HepG2 (cell line): ENCODE measurements around the gene NKX1-1. TPM values are rescaled to one million over a fixed set of nuclear protein-coding genes. Genes with fewer than 3 reads are reported as not detected.

Experiments
- ATAC-seq: fragments of 200-7000 bp; cut with Tn5 transposase; 3 replicates; pipeline ENCODE4 v1.9.1; 2020; ENCODE audit warnings: mild to moderate bottlenecking, moderate library complexity
- BruUV-seq: library from RNA; stranded (reverse); fragments of 400-500 nt; replicated peaks from 2 replicates; lab custom pipeline; 2021; lab: Mats Ljungman, UMichigan
- CTCF ChIA-PET: fragments of 300-600 bp; formaldehyde crosslinking; extraction: SDS; loops from one replicate; lab custom pipeline; 2021; ENCODE audit warnings: low total read pairs, inconsistent platforms, low intra/inter-chr PET ratio; lab: Yijun Ruan, JAX
- POLR2A ChIA-PET: fragments of 350-600 bp; sonication (Branson Sonifier 250); formaldehyde crosslinking; loops from one replicate; lab custom pipeline; 2020; ENCODE audit warnings: antibody characterized with exemption, inconsistent platforms; lab: Yijun Ruan, JAX
- DNase-seq: peaks from one replicate; pipeline ENCODE4 v3.0.0-alpha.2; 2015; ENCODE audit warnings: low spot score
- FAIRE-seq: peaks from 3 replicates; lab custom pipeline; 2011; peaks lifted over from hg19 to GRCh38; lab: Jason Lieb, UNC
- H2AFZ ChIP-seq: one replicate; pipeline ENCODE4 v1.6.1; 2011; ENCODE audit warnings: low read length, inconsistent platforms
- H3K27ac ChIP-seq: fragments of 300-600 bp; 3 replicates; pipeline ENCODE4 v1.8.0; 2011; ENCODE audit warnings: mixed run types, mild to moderate bottlenecking, mixed read lengths, low read length, inconsistent platforms; ENCODE audit not compliant: insufficient read depth; ENCODE audit errors: extremely low read length
- H3K27me3 ChIP-seq, 2 experiments: fragments of 200-600 bp in 1 of 2; 2 replicates in 1 of 2; 3 replicates in 1 of 2; pipeline versions ENCODE4 v1.6.0 to v1.8.0; 2011; ENCODE audit warnings: low read length in 2 of 2, mild to moderate bottlenecking in 2 of 2, moderate library complexity in 2 of 2, inconsistent platforms in 1 of 2; ENCODE audit not compliant: insufficient read depth in 2 of 2, control insufficient read depth in 1 of 2
- H3K36me3 ChIP-seq, 2 experiments: fragments of 200-600 bp in 1 of 2; replicated peaks in 1 of 2; 2 replicates in 1 of 2; 3 replicates in 1 of 2; pipeline versions ENCODE4 v1.5.1 to v1.8.0; 2011; ENCODE audit warnings: low read length in 2 of 2, inconsistent platforms in 1 of 2; ENCODE audit not compliant: insufficient read depth in 2 of 2, control insufficient read depth in 1 of 2
- H3K4me1 ChIP-seq: 2 replicates; pipeline ENCODE4 v1.5.1; 2012; ENCODE audit warnings: low read length, inconsistent platforms; ENCODE audit not compliant: insufficient read depth
- H3K4me2 ChIP-seq: 2 replicates; pipeline ENCODE4 v1.6.0; 2011; ENCODE audit warnings: low read depth, low read length, inconsistent platforms
- H3K4me3 ChIP-seq, 3 experiments: fragments of 200-600 bp in 1 of 3; sonication (generic), shearing (Covaris generic) in 1 of 3; replicated peaks in 1 of 3; 2 replicates each; pipeline ENCODE4 v1.5.1; 2011 to 2016; ENCODE audit warnings: low read length in 3 of 3, inconsistent platforms in 2 of 3, low read depth in 2 of 3, mild to moderate bottlenecking in 2 of 3, control low read depth in 1 of 3, mixed read lengths in 1 of 3; ENCODE audit not compliant: insufficient read depth in 1 of 3
- H3K79me2 ChIP-seq: one replicate; pipeline ENCODE4 v1.6.1; 2011; ENCODE audit warnings: low read length, inconsistent platforms; ENCODE audit not compliant: insufficient read depth
- H3K9ac ChIP-seq: 2 replicates; pipeline ENCODE4 v1.6.0; 2011; ENCODE audit warnings: mild to moderate bottlenecking, low read depth, low read length, inconsistent platforms; ENCODE audit not compliant: insufficient read depth
- H3K9me3 ChIP-seq: 2 replicates; pipeline ENCODE4 v1.5.1; 2012; ENCODE audit warnings: mild to moderate bottlenecking, low read length
- H4K20me1 ChIP-seq: 2 replicates; pipeline ENCODE4 v1.6.0; 2011; ENCODE audit warnings: inconsistent platforms, mild to moderate bottlenecking, low read length, moderate library complexity; ENCODE audit not compliant: insufficient read depth
- HOXA3 ChIP-seq: sonication (generic); formaldehyde crosslinking; IDR thresholded peaks from 2 replicates; pipeline ENCODE4 v1.5.0; 2020; ENCODE audit warnings: missing genetic modification reagents
- ZBED4 ChIP-seq: sonication (generic); formaldehyde crosslinking; IDR thresholded peaks from 2 replicates; pipeline ENCODE4 v1.4.0; 2020; ENCODE audit warnings: missing genetic modification reagents, borderline replicate concordance
- ZBTB26 ChIP-seq: IDR thresholded peaks from 2 replicates; pipeline ENCODE4 v1.6.1; 2016; ENCODE audit warnings: missing compliant biosample characterization, missing genetic modification reagents, borderline replicate concordance
- ZNF260 ChIP-seq: sonication (generic); formaldehyde crosslinking; IDR thresholded peaks from 2 replicates; pipeline ENCODE4 v1.4.0; 2020; ENCODE audit warnings: missing genetic modification reagents, low read depth, mild to moderate bottlenecking, borderline replicate concordance
- ZNF512 ChIP-seq: sonication (generic); formaldehyde crosslinking; IDR thresholded peaks from 2 replicates; pipeline ENCODE4 v1.4.0; 2020; ENCODE audit warnings: mild to moderate bottlenecking, missing genetic modification reagents
- ZNF543 ChIP-seq: sonication (generic); formaldehyde crosslinking; IDR thresholded peaks from 2 replicates; pipeline ENCODE4 v1.4.0; 2020; ENCODE audit warnings: mild to moderate bottlenecking, missing genetic modification reagents
- ZNF598 ChIP-seq: sonication (generic); formaldehyde crosslinking; IDR thresholded peaks from 2 replicates; pipeline ENCODE4 v1.5.1; 2020; ENCODE audit warnings: mild to moderate bottlenecking, missing genetic modification reagents, borderline replicate concordance
- ZNF891 ChIP-seq: sonication (generic); formaldehyde crosslinking; IDR thresholded peaks from 2 replicates; pipeline ENCODE4 v1.5.0; 2020; ENCODE audit warnings: mild to moderate bottlenecking, missing genetic modification reagents
- WGBS: methylation state at CpG from one replicate; pipeline ENCODE4 v1.1.6; 2017; ENCODE audit warnings: low lambda C conversion rate; 5-methylcytosine and 5-hydroxymethylcytosine counted together
- in situ Hi-C: cut with HindIII; loops from 2 replicates; pipeline ENCODE4 v1.10.0; 2017; ENCODE audit warnings: low pct_unique_long_range_greater_than_20kb; ENCODE audit not compliant: extremely low pct_ligation_motif_present
- intact Hi-C: fragments of 100-400 bp; cut with micrococcal nuclease; formaldehyde crosslinking; loops from one replicate; pipeline ENCODE4 v1.10.0; 2022; ENCODE audit not compliant: unreplicated experiment
- polyA plus RNA-seq, 8 experiments: library from polyadenylated mRNA; depleted of rRNA in 3 of 8; stranded (reverse) in 7 of 8; unstranded in 1 of 8; fragments of >200 nt; fragmentation: Illumina TruSeq in 4 of 8; extraction: Trizol in 4 of 8; gene quantifications; 2 replicates each; pipeline versions ENCODE4 v1.2.1 to v1.2.3, GENCODE V29; 2011 to 2016; ENCODE audit warnings: low read depth in 4 of 8, missing spikeins in 1 of 8, mixed read lengths in 1 of 8; ENCODE audit not compliant: insufficient read depth in 1 of 8
- total RNA-seq, 5 experiments: library from RNA; depleted of rRNA; stranded (reverse); fragments of >200 nt; fragmentation: Illumina TruSeq; extraction: Trizol; gene quantifications; 2 replicates each; pipeline ENCODE4 v1.2.3, GENCODE V29; 2016; ENCODE audit warnings: low read depth in 1 of 5

NKX1-1 gene
- total and polyA plus RNA-seq, 2 of the 13 experiments (the other 11 are each of a cell fraction or from before 2014, with no cell fraction given): not detected

GRCh38 chr4:1406981-1407656 is 877 bp upstream of the NKX1-1 start:
- BruUV-seq: no TSS peak
- CTCF ChIA-PET: no interaction called here
- Histone ChIP-seq H3K4me3 (no peak overlapping the region), H3K4me1 (no peaks in the 10 kb centered on the region), H3K9me3 (no peaks in the 10 kb centered on the region), H3K27ac (no peak overlapping the region), H3K79me2 (no peaks in the 10 kb centered on the region), H3K4me2 (no peak overlapping the region), H3K27me3 (peaks cover 2 to 3% of the 10 kb centered on the region in 2 experiments), H4K20me1 (no peaks in the 10 kb centered on the region), H3K9ac (no peak overlapping the region), H3K36me3 (no peaks in the 10 kb centered on the region), H2AFZ (no peak overlapping the region)
- TF ChIP-seq ZBED4 (CRISPR knock-in tag) (no peak), HOXA3 (no peak), ZNF512 (CRISPR knock-in tag) (no peak), ZBTB26 (CRISPR knock-in tag) (no peak), ZNF260 (CRISPR knock-in tag) (no peak), ZNF891 (CRISPR knock-in tag) (no peak), ZNF543 (CRISPR knock-in tag) (no peak), ZNF598 (no peak)
- POLR2A ChIA-PET: no interaction called here
- intact Hi-C loops: no loop called here
- ATAC-seq (no peak), DNase-seq (no peak), FAIRE-seq (no peak)
- in situ Hi-C loops: no loop called here
- WGBS: 61% methylated on average over 33 of the region's 50 CpGs
